ENCODE data around the gene PRMT7. TPM values are rescaled to one million over a fixed set of nuclear protein-coding genes. Genes with fewer than 3 reads are reported as not detected.

The PRMT7 gene
- total and polyA plus RNA-seq, 2 of the 8 experiments (the other 6 are each of a cell fraction or from before 2014, with no cell fraction given), result 48.2 to 49.3 TPM

DNA sequence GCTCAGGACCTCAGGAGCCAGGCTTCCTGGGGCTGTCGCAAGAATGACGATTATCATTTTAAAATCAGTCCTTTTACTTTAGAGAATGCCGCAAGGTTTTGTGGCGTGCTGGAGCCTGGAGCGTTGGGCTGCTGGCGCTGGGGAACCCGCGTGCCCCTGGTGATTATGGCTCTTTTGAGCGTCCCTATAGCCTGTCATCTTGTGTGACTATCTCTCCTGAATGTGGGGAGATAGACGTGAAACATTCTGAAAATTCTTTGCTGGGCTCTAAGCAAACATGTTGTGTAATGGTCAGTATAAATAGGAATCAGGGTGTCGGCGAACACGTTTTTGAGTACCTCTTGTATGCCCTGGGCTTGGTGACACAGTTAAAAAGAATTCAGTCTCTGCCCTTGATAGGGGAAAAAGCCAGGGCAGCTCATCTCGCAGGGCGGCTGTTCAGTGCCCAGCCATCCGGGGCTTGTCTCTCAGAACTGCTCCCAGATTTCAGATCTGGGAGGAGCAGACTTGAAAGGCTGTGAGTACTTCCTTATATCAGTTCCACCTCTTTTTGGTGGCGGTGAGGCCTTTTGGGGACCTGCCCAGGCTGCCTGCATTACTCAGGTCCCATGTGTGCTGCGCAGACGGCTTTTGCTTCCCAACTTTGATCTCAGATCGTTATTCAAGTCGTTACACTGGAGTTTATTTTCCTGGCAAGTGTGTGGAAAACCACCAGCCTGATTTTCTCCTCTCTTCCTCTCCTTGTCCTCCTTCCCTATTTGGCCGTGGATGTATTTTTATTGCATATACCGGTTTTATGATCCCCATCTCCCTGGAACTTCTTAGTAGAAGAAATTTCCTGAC, 45.5 kb upstream of the PRMT7 start (continued):
- TF ChIP-seq ATF3 (IDR thresholded peaks at IDR 0.05; ENCODE audit: insufficient read depth, low read depth, low read length) (no peak), CBX8 (IDR thresholded peaks at IDR 0.05; ENCODE audit: borderline replicate concordance, low read depth, low read length) (no peak), USF2 (IDR thresholded peaks at IDR 0.05; ENCODE audit: low read length) (no peak), TAF1 (IDR thresholded peaks at IDR 0.05; ENCODE audit: low read depth, low read length) (0 out of 2 replicates have a peak, but pooled peaks have one; percentile 11), CHD1 (IDR thresholded peaks at IDR 0.05; ENCODE audit: low read depth, low read length) (no peak), CREB1 (IDR thresholded peaks at IDR 0.05) (peak; percentile 34)
